Keratinocyte (primary cell): ENCODE results near the gene FAM114A1. TPM values are rescaled to one million over a fixed set of nuclear protein-coding genes. Genes with fewer than 3 reads are reported as not detected.
"Not testable (repeated sequence)": the region's sequence is repeated elsewhere in the genome, so short reads cannot be mapped to it uniquely, and the experiment has no call there.

Source experiments
- DNase-seq: peaks from one replicate; pipeline ENCODE4 v3.0.0-alpha.2; 2011; ENCODE audit warnings: low read depth, missing footprints, low spot score
- FAIRE-seq: peaks from 2 replicates; lab custom pipeline; 2011; peaks lifted over from hg19 to GRCh38; lab: Jason Lieb, UNC
- H2AFZ ChIP-seq: 2 replicates; pipeline ENCODE4 v1.6.0; 2012; ENCODE audit warnings: low read length, control low read depth, inconsistent platforms; ENCODE audit not compliant: control insufficient read depth
- H3K27ac ChIP-seq: 2 replicates; pipeline ENCODE4 v1.5.1; 2011; ENCODE audit warnings: low read length; ENCODE audit not compliant: control insufficient read depth, insufficient read depth
- H3K27me3 ChIP-seq: 3 replicates; pipeline ENCODE4 v1.6.0; 2011; ENCODE audit warnings: low read length; ENCODE audit not compliant: control insufficient read depth, insufficient read depth; ENCODE audit errors: extremely low read depth
- H3K36me3 ChIP-seq, 2 experiments: 2 replicates in 1 of 2; 3 replicates in 1 of 2; pipeline ENCODE4 v1.5.1; 2011; ENCODE audit warnings: low read length in 2 of 2, mild to moderate bottlenecking in 1 of 2; ENCODE audit not compliant: control insufficient read depth in 2 of 2, insufficient read depth in 2 of 2; ENCODE audit errors: extremely low read depth in 1 of 2
- H3K4me1 ChIP-seq: 3 replicates; pipeline ENCODE4 v1.5.1; 2011; ENCODE audit warnings: low read length; ENCODE audit not compliant: control insufficient read depth, insufficient read depth; ENCODE audit errors: extremely low read depth
- H3K4me2 ChIP-seq: 3 replicates; pipeline ENCODE4 v1.6.0; 2011; ENCODE audit warnings: low read depth, low read length; ENCODE audit not compliant: control insufficient read depth, insufficient read depth; ENCODE audit errors: extremely low read depth
- H3K4me3 ChIP-seq, 3 experiments: fragments of 200-600 bp in 1 of 3; sonication (generic) in 1 of 3; 2 replicates in 2 of 3; 3 replicates in 1 of 3; pipeline ENCODE4 v1.5.1; 2011 to 2016; ENCODE audit warnings: low read length in 3 of 3, mild to moderate bottlenecking in 3 of 3, control low read depth in 2 of 3, inconsistent platforms in 1 of 3, low read depth in 1 of 3, mixed read lengths in 1 of 3, mixed run types in 1 of 3, moderate library complexity in 1 of 3; ENCODE audit not compliant: control insufficient read depth in 2 of 3, insufficient read depth in 2 of 3; ENCODE audit errors: extremely low read depth in 1 of 3
- H3K79me2 ChIP-seq: 2 replicates; pipeline ENCODE4 v1.6.0; 2012; ENCODE audit warnings: low read length; ENCODE audit not compliant: control insufficient read depth, insufficient read depth
- H3K9ac ChIP-seq: 3 replicates; pipeline ENCODE4 v1.6.0; 2011; ENCODE audit warnings: low read length; ENCODE audit not compliant: control insufficient read depth, insufficient read depth; ENCODE audit errors: extremely low read depth
- H3K9me1 ChIP-seq: 3 replicates; pipeline ENCODE4 v1.6.0; 2011; ENCODE audit warnings: low read length; ENCODE audit not compliant: control insufficient read depth, insufficient read depth; ENCODE audit errors: extremely low read depth
- H3K9me3 ChIP-seq: 2 replicates; pipeline ENCODE4 v1.5.1; 2012; ENCODE audit warnings: low read depth, low read length; ENCODE audit not compliant: control insufficient read depth
- H4K20me1 ChIP-seq: 3 replicates; pipeline ENCODE4 v1.6.0; 2011; ENCODE audit warnings: low read length; ENCODE audit not compliant: control insufficient read depth, insufficient read depth; ENCODE audit errors: extremely low read depth
- EZH2 ChIP-seq: IDR thresholded peaks from one replicate; pipeline ENCODE4 v1.6.1; 2012; ENCODE audit warnings: inconsistent platforms, mild to moderate bottlenecking, low read length, moderate library complexity
- dilution Hi-C: fragments of 300-500 bp; cut with MboI; formaldehyde crosslinking; loops from one replicate; pipeline ENCODE4 v1.7.0; 2020; ENCODE audit warnings: low sequenced_read_pairs; ENCODE audit not compliant: extremely low pct_ligation_motif_present
- polyA plus RNA-seq, 5 experiments: library from polyadenylated mRNA; depleted of rRNA in 3 of 5; stranded (reverse) in 3 of 5; stranded (forward) in 1 of 5; unstranded in 1 of 5; fragments of >200 nt; gene quantifications; 1 replicate in 1 of 5; 2 replicates in 3 of 5; 3 replicates in 1 of 5; pipeline versions ENCODE4 v1.2.1 to v1.2.3, GENCODE V29; 2011 to 2012; ENCODE audit warnings: missing spikeins in 2 of 5, low read depth in 1 of 5, low replicate concordance in 1 of 5
- TF ChIP-seq, protein P1 (sequence below), 3 experiments: IDR thresholded peaks in 1 of 3; conservative IDR thresholded peaks in 1 of 3; optimal IDR thresholded peaks in 1 of 3; 2 replicates in 2 of 3; 3 replicates in 1 of 3; pipeline versions ENCODE3 to v1.5.1; 2011; ENCODE audit warnings: low read length in 3 of 3, mild to moderate bottlenecking in 3 of 3, moderate library complexity in 2 of 3, control low read depth in 1 of 3, inconsistent platforms in 1 of 3; ENCODE audit not compliant: insufficient read depth in 2 of 3; ENCODE audit errors: extremely low read depth in 1 of 3

FAM114A1 gene
- polyA plus RNA-seq, 1 donor (not counting 4 experiments of a cell fraction or from before 2014, with no cell fraction given): 47.2 TPM

- FAIRE-seq (no peak), DNase-seq (no peak)
- TF ChIP-seq, protein P1, sequence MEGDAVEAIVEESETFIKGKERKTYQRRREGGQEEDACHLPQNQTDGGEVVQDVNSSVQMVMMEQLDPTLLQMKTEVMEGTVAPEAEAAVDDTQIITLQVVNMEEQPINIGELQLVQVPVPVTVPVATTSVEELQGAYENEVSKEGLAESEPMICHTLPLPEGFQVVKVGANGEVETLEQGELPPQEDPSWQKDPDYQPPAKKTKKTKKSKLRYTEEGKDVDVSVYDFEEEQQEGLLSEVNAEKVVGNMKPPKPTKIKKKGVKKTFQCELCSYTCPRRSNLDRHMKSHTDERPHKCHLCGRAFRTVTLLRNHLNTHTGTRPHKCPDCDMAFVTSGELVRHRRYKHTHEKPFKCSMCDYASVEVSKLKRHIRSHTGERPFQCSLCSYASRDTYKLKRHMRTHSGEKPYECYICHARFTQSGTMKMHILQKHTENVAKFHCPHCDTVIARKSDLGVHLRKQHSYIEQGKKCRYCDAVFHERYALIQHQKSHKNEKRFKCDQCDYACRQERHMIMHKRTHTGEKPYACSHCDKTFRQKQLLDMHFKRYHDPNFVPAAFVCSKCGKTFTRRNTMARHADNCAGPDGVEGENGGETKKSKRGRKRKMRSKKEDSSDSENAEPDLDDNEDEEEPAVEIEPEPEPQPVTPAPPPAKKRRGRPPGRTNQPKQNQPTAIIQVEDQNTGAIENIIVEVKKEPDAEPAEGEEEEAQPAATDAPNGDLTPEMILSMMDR (optimal IDR thresholded peaks at IDR 0.05 in 1 of 3, IDR thresholded peaks at IDR 0.05 in 1 of 3, conservative IDR thresholded peaks at IDR 0.05 in 1 of 3; ENCODE audit: extremely low read depth in 1 of 3, insufficient read depth in 2 of 3, low read length in 3 of 3): no peak
- no peak for TF ChIP-seq EZH2
- dilution Hi-C loops: no loop called here
- no peak overlapping the region for H2AFZ ChIP-seq
- no peak overlapping the region for H3K4me3 ChIP-seq
- H3K9me1 ChIP-seq: no peaks in the 10 kb centered on the region
- no peaks in the 10 kb centered on the region for H4K20me1 ChIP-seq
- H3K27me3 ChIP-seq: no peaks in the 10 kb centered on the region
- H3K4me2 ChIP-seq: no peak overlapping the region
- H3K9me3 ChIP-seq: no peaks in the 10 kb centered on the region
- H3K27ac ChIP-seq: no peak overlapping the region
- no peaks in the 10 kb centered on the region for H3K36me3 ChIP-seq
- no peaks in the 10 kb centered on the region for H3K4me1 ChIP-seq
- H3K9ac ChIP-seq: no peak overlapping the region
- no peaks in the 10 kb centered on the region for H3K79me2 ChIP-seq
Observed at GRCh38 chr4:38957893-38958292, 90.3 kb downstream of the FAM114A1 start.

DNA sequence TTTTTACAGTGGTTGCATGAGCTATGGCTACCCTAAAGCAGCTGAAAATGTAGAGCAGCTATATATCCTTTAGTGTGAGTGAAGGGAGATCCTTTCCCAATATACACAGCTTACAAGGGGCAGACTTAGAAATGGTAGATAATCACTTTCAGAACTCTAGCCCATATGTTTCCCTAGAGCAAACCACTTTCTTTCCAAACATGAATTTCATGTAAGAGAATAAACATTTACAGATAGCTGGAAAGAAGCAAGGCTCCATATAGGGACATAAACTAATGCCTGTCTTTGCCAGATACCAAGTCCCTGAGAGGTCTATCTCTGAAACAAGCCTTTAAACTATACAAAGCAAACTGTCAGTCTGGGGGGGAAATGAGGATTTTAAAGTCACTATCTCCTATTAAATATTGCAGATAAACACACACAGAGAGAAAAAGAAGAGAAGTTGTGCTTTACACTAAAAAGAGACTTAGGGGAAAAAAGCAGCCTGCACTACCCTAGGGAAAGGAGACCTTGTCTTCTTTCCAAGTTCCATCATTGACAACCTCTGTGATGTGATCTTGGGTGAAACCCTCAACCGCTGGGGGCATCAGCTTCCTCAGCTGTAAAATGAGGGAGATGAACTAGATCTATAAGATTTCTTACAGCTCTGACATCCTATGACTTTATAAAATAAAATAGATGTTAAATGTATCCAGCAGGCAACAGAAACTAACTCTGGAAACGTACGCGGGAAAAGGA lies 91.0 kb downstream of the FAM114A1 start:
- no peak overlapping the region for H3K9ac ChIP-seq
- H3K27me3 ChIP-seq: no peaks in the 10 kb centered on the region
- TF ChIP-seq, protein P1 (optimal IDR thresholded peaks at IDR 0.05 in 1 of 3, IDR thresholded peaks at IDR 0.05 in 1 of 3, conservative IDR thresholded peaks at IDR 0.05 in 1 of 3; ENCODE audit: extremely low read depth in 1 of 3, insufficient read depth in 2 of 3, low read length in 3 of 3): no peak
- no peak for TF ChIP-seq EZH2
- DNase-seq: no peak
- H3K27ac ChIP-seq: no peak overlapping the region
- H4K20me1 ChIP-seq: no peaks in the 10 kb centered on the region
- H2AFZ ChIP-seq: no peak overlapping the region
- no peaks in the 10 kb centered on the region for H3K9me3 ChIP-seq
- H3K9me1 ChIP-seq: no peaks in the 10 kb centered on the region
- no peak overlapping the region for H3K4me2 ChIP-seq
- dilution Hi-C loops: no loop called here
- no peaks in the 10 kb centered on the region for H3K36me3 ChIP-seq
- H3K79me2 ChIP-seq: no peaks in the 10 kb centered on the region
- no peaks in the 10 kb centered on the region for H3K4me1 ChIP-seq
- no peak overlapping the region for H3K4me3 ChIP-seq
- FAIRE-seq: no peak

DNA sequence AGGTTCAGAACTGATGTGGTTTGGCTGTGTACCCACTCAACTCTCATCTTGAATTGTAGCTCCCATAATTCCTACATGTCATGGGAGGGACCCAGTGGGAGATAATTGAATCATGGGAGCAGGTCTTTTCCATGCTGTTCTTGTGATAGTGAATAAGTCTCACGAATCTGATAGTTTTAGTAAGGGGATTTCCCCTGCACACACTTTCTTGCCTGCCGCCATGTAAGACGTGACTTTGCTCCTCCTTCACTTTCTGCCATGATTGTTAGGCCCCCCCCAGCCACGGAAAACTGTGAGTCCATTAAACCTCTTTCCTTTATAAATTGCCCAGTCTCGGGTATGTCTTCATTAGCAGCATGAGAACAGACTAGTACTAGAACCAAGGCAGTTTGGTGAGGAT lies 91.6 kb downstream of the FAM114A1 start:
- H3K79me2 ChIP-seq, H2AFZ ChIP-seq, H3K27ac ChIP-seq, H3K4me2 ChIP-seq, H3K9me1 ChIP-seq, H3K27me3 ChIP-seq, H3K36me3 ChIP-seq, dilution Hi-C loops, H3K4me1 ChIP-seq, DNase-seq, H4K20me1 ChIP-seq, H3K9me3 ChIP-seq, H3K4me3 ChIP-seq, FAIRE-seq, H3K9ac ChIP-seq: not testable (repeated sequence)
